Astrocyte (in vitro differentiated cells and primary cell): ENCODE results near the gene ENAM.

Source experiments
- EZH2 ChIP-seq: IDR thresholded peaks from 2 replicates; pipeline ENCODE4 v1.6.1; 2012; ENCODE audit warnings: mild to moderate bottlenecking, low read length, inconsistent platforms; ENCODE audit not compliant: insufficient read depth
- TF ChIP-seq, protein P1 (sequence below): IDR thresholded peaks from 2 replicates; pipeline ENCODE4 v1.5.1; 2011; ENCODE audit warnings: low read depth, mild to moderate bottlenecking, inconsistent platforms, low read length, moderate library complexity; ENCODE audit not compliant: insufficient read depth

DNA sequence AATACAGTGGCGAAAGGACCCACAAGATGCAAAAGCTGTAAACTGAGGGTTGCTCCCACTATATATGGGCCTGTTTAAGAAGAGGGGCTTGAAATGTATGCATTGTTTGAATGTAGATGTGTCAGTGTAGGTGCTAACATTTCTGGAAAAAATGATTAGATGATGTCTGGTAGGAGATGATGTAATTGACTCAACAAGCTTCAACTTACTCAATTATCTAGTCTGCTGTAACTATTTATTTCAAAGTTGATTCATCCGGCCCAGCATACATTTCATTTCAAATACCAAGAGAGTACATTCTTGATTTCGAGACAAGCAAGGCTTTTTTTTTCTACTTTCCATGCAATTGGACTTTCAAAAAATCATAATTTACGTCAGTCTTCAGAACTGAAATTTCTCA lies 9.3 kb upstream of the ENAM start:
- TF ChIP-seq, protein P1, sequence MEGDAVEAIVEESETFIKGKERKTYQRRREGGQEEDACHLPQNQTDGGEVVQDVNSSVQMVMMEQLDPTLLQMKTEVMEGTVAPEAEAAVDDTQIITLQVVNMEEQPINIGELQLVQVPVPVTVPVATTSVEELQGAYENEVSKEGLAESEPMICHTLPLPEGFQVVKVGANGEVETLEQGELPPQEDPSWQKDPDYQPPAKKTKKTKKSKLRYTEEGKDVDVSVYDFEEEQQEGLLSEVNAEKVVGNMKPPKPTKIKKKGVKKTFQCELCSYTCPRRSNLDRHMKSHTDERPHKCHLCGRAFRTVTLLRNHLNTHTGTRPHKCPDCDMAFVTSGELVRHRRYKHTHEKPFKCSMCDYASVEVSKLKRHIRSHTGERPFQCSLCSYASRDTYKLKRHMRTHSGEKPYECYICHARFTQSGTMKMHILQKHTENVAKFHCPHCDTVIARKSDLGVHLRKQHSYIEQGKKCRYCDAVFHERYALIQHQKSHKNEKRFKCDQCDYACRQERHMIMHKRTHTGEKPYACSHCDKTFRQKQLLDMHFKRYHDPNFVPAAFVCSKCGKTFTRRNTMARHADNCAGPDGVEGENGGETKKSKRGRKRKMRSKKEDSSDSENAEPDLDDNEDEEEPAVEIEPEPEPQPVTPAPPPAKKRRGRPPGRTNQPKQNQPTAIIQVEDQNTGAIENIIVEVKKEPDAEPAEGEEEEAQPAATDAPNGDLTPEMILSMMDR = no peak
- TF ChIP-seq EZH2 = no peak
